Measurements from ENCODE around the gene MICAL3.
"Not testable (repeated sequence)": the region's sequence is repeated elsewhere in the genome, so short reads cannot be mapped to it uniquely, and the experiment has no call there.

MICAL3 gene

DNA sequence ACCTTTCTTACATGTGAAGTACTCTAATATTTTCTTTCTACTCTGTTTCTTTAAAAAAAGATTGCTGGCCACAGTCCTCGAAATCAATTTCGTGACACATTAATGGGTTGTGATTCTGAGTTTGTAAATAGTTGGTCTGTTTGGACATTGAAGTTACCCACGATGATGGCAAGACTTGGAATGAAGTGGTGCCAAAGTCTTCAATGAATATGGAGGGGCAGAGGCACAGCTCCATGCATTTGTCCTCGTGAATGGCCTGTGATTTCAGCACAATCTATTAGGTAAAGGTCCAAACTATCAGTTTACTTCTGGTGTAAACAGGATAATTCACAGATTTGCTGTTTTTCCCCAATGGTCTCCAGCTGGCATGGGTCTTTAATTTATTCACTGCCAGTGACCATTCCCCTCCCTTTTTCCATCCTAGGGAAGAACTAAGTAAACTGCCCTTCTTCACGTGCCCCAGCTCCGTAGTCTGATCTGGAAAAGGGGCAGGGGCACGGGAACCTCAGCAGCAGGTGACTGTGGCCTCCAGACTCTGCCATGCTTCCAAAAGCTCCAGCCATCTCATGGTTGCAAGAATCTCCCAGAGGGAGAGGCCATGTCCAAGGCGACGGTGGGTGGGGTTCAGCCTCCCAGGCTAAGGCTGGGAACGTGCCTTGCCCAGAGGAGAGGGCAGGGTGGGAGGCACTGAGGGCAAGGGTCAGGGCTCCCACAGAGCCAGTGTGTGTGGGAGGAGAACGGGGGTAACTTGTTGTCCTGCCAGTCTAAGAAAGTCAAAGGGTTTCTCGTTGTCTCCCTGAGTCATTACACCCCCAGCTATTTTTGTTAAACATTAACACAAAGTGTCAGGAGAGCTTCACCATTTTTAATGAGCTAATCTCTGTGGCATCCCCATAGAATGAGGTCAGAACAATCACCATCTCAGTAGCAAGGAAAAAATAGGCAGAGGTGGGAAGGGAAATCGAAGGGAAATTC, 36.6 kb upstream of the MICAL3 start:
- DNase-seq: no peak
- intact Hi-C loops (cut with DNase I): no loop called here

DNA sequence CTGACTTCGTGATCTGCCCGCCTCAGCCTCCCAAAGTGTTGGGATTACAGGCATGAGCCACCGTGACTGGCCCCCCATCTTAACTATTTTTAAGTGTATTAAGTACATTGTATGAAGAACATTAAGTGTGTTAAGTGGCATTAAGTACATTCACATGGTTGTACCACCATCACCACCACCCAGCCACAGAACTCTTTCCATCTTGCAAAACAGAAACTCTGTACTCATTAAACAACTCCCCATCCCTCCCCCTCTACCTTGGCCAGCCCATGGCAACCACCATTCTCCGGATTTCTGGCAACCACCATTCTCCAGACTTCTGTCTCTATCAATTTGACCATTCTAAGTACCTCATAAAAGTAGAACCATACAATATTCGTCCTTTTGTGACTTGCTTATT, 35.6 kb upstream of the MICAL3 start:
- intact Hi-C loops (cut with DNase I): no loop called here
- DNase-seq: no peak

DNA sequence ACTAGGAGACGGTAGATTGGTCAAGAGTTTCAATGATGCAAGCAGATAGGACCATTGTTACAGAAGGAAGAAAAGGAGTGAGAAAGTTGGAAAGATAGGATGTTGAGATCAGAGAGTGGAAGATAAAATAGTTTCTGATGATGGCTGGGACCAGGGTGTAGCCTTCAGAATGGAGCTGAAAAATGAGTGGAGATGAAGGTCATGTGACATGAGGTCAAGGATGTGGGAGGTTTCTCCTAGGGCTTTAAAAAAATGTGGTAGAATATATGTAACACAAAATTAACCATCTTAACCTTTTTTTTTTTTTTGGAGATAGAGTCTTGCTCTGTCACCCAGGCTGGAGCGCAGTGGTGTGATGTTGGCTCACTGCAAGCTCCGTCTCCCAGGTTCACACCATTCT, 35.1 kb upstream of the MICAL3 start:
- intact Hi-C loops (cut with DNase I): no loop called here
- no peak for DNase-seq

DNA sequence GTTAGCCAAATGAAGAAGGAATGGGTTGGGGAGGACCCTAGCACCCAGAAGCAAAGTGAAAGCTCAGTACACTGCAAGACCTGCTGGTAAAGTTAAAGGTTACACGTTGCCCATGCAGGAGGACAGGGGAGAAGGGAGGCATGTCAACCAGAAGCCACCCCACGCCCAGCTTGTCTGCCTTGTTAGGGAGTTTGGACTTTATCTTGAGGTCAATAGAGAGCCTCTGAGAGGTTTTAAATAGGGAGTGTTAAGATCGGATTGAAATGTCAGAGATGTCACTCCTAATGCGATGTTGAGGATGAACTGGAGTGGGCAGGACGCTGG, 34.7 kb upstream of the MICAL3 start:
- intact Hi-C loops (cut with DNase I): no loop called here
- no peak for DNase-seq

DNA sequence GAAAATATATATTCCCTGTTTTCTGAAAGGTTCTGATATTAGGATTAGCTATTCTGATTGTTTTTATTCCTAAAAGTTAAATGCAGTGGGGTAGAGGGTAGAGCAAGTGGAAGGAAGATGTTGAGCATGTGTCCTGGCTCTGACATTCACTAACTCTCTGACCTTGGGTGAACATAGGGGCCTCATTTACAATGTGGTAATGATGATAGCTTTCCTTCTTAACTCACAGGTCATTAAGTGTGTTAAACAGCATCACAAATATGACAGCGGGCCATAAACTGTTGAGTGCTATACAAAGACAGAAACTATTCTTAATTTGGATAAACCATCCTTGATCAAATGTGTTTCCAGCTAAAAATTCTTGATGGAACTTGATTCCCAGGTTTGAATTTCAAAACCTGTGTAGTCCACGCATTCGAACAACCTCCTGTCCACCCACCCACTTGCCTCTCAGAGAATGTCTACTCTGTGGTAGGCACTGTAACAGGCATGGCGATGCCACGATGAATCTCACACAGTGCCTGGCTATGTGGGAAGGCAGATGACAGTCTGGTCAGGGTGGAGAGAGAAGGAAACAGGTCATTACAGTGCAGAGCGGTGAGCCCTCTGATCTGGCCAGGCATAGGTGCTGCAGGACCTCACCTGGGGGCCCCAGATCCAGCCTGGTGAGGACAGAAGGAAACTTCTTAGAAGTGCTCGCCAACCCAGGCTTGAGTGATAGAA, 34.2 kb upstream of the MICAL3 start:
- DNase-seq: no peak
- intact Hi-C loops (cut with DNase I): no loop called here

DNA sequence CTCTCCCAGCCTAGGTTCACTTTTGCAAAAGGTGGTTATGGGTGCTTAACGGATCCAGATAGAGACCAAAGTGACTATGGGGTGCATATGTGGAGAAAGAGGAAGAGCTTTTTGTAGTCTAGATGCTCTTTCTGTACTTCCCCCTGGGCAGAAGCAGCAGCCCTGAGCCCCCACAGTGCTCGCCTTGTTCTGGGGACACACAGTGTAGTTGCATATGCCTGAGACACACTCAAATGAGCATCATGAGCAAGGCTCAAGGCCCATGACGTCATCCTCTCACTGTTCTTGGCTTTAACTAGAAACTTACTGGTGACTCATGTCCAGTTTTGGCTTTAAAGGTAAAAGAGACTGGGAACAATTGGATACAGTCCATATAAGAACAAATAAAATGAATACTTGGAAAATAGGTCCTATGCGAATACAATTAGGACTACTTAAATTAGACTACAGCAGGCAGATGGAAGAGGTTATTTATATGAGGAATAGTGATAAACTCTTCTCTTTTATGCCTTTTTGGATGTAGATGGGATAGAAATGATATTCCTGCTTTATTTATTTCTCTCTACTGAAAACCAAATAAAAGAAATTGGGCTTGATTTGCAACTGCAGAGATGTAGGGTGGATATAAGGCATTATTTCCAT, 33.3 kb upstream of the MICAL3 start:
- intact Hi-C loops (cut with DNase I): no loop called here

DNA sequence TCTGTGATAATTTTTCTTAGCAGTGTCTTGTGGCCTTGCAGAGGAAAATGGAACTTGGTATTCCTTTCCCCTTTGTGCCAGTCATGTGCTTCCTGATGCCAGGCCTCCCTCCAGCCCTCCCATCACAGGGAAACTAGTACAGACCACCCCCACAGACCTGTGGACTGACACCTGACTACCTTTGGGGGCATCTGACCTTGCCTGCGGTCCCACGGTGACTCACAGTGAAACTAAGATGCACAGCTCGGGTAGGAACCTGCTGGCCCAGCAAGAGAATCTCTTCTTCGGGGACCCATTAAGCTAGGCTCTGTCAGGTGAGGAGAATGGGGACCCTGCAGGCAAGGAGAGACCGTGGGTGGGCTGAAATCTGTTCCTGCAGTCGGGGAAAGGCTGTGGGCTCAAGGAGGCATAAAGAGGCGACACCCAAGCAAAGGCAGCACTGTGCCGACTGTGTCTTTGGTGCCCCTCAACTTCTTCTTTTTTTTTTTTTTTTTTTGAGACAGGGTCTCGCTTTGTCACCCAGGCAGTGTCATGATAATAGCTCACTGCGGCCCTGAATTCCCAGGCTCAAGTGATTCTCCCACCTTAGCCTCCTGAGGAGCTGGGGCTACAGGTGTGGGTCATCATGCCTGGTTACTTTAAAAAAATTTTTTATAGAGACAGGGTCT, 32.6 kb upstream of the MICAL3 start:
- intact Hi-C loops (cut with DNase I): no loop called here
- DNase-seq: peak in 5 of 42 donors; percentile 9 to 57 (median 30)

More for the DNA sequence above, 33.3 kb upstream of the MICAL3 start:
- DNase-seq: peak in 31 of 42 donors; percentile 13 to 74 (median 55)

DNA sequence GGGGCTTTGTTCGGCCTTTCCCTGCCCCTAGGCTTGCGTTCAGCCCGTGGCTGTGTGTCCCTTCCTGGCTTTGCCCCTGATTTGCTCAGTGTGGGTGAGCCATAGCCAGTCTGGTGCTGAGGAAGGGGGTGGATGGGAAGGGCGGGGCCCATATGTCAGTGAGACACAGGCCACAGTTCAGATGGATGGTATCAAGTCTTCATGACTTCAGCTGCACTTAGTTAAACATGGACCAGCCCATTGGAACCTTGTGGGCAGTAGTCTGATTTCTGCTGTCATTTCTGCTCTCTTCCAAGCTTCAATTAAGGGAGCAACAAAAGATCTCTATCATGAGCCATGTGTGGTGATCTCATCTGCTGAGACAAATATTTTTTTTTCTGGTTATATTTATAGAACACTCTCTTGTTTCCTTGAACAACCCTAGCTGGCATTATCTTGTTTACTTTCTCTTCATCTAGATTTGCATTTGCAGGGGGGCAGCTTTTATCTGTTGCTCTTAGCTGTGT, 31.9 kb upstream of the MICAL3 start:
- intact Hi-C loops (cut with DNase I): no loop called here
- peak; percentile 26 to 87 (median 66) for DNase-seq

DNA sequence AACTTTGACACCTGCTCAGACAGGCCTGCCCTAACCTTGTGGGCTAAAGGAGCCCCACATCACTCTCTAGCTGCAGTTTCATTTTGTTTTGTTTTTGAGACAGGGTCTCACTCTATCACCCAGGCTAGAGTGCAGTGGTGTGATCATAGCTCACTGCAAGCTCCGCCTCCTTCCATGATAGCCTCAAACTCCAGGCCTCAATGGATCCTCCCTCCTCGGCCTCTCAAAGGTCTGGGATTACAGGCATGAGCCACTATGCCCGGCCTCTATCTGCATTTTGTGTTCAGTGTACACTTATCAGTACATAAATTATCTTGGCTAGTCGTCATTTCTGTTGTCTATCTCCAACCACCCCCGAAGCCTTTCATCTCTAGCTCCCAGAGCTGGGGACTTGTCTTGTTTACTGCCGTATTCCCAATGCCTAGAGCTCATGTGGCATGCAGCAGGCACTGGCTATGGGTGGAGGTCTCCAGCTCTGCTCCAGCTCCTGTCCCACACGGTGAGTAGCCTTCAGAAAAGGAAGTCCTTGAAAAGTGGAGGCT, 31.3 kb upstream of the MICAL3 start:
- DNase-seq: no peak
- intact Hi-C loops (cut with DNase I): no loop called here

DNA sequence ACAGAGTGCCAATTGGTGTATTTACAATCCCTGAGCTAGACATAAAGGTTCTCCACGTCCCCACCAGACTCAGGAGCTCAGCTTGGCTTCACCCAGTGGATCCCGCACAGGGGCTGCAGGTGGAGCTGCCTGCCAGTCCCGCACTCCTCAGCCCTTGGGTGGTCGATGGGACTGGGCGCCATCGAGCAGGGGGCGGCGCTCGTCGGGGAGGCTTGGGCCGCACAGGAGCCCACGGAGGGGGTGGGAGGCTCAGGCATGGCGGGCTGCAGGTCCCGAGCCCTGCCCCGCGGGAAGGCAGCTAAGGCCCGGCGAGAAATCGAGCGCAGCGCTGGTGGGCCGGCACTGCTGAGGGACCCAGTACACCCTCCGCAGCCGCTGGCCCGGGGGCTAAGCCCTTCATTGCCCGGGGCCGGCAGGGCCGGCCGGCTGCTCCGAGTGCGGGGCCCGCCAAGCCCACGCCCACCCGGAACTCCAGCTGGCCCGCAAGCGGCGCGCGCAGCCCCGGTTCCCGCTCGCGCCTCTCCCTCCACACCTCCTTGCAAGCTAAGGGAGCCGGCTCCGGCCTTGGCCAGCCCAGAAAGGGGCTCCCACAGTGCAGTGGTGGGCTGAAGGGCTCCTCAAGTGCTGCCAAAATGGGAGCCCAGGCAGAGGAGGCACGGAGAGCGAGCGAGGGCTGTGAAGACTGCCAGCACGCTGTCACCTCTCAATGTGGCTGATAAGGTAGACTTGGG, 29.0 kb upstream of the MICAL3 start:
- DNase-seq; intact Hi-C loops (cut with DNase I): not testable (repeated sequence)

DNA sequence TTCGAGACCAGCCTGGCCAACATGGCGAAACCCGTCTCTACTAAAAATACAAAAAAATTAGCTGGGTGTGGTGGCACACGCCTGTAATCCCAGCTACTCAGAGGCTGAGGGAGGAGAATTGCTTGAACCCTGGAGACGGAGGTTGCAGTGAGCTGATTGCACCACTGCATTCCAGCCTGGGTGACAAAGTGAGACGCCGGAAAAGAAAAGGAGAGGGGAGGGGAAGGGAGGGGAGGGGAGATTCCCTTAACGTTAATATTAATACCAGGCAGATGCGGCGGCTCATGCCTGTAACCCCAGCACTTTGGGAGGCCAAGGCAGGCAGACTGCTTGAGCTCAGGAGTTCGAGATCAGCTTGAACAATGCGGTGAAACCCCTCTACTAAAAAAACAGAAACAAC, 26.8 kb upstream of the MICAL3 start:
- DNase-seq; intact Hi-C loops (cut with DNase I): not testable (repeated sequence)

DNA sequence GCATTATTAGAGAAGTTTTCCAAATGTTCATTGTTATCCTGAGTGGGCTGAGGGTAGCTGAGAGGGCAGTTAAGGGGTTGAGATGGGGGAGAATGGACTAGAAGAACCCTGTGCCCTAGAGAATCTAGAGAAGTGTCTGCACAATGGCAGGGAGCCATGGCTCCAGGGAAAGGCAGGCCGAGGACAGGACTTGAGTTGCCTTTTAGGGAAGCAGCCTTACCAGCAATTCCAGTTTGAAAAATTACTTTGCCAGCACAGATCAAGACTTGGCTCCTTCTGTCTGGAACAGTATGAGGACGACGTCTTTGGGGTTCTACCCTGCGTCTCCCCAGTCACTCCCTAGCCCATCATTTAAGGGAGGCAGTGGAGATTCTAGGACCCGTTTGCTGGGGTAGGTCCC, 25.7 kb upstream of the MICAL3 start:
- intact Hi-C loops (cut with DNase I): no loop called here
- no peak for DNase-seq

DNA sequence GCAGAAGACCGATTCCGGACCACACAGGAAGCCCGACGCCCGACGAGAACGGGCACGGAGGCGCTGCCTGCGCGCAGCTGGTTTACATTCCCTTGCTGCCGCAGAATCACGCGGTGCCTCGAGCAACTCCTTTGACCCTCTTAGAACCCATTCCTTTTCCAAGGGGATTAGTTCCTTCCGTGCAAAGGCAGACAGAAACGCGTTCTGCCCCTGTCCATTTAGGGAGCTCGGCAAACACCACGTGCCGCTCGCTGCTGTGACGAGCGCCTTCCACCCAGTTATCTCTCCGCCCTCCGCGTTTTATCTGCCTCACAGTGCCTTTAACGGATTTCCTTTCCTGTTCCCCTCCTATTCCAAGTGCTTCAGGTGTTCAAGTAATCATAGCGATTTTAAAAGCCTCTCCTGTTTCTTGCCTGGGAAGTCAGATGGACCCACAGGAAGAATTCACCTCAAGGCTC, 24.1 kb upstream of the MICAL3 start:
- peak in 16 of 42 donors; percentile 4 to 54 (median 26) for DNase-seq
- intact Hi-C loops (cut with DNase I): no loop called here

DNA sequence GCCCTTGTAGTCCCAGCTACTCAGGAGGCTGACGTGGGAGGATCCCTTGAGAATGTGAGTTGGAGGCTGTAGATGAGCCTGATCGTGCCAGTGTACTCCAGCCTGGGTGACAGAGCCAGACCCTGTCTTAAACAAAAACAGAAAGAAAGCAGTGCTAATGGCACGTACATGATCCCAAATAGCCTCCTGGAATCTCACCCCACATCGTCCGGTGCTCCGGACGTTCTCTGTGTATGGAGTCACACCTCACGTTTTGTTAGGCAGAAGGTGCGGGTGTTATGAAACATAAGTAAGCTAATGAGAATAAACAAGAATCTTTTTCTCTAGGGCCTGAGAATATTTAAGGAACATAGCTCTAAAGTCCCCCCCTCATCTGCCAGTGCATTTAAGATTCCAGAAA, 23.7 kb upstream of the MICAL3 start:
- intact Hi-C loops (cut with DNase I): no loop called here
- no peak for DNase-seq

DNA sequence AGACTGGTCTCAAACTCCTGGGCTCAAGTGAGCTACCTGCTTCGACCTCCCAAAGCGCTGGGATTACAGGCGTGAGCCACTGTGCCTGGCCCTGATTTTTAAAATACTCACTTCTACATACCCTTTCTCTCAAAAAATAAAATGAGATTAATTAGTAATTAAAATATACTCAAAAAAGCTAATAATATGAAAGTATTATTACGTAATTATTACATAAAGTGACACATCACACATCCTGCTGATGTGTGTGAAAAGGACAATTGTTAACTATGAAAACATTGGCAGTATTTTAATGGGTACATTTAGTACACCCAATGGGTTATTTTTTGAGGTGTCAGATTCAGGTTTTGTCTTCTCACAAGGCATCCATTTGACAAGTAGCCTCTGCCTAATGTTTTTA, 21.4 kb upstream of the MICAL3 start:
- intact Hi-C loops (cut with DNase I): no loop called here

DNA sequence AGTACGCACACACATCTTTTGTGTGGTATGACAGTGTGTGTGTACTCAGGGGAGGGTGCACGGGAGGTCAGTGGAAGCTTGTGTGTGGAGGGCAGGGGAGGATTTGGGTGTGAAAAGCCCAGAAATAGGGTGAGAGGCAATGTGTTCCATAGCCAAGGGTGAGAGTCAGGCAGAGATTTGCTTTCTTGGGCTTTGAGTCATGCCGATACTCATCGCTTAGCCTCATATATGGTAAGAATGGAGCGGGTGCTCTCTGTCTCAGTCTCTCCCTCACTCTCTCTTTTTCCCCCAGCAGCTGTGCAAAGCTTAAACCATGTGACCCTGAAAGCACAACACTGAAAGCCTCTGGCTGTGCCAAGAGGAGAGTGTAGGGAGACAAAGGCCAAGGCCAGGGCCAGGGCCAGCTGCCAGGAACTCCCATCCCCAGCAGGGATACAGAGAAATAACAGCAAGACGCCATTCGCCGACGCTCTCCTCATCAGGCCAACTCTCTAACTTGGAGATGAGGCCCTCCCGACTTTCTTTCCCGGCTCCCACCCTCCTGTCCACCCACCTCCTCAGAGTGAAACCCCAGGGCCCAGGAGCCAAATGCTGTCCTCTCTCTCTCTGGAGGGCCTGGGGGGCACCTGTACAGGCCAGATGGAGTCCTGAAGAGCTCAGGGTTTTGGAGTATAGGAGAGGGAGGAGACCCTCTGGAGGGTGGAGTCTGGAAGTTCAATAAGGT, 20.3 kb upstream of the MICAL3 start:
- peak; percentile 77 to 98 (median 92) for DNase-seq
- intact Hi-C loops (cut with DNase I): no loop called here

More for the DNA sequence above, 21.4 kb upstream of the MICAL3 start:
- no peak for DNase-seq

DNA sequence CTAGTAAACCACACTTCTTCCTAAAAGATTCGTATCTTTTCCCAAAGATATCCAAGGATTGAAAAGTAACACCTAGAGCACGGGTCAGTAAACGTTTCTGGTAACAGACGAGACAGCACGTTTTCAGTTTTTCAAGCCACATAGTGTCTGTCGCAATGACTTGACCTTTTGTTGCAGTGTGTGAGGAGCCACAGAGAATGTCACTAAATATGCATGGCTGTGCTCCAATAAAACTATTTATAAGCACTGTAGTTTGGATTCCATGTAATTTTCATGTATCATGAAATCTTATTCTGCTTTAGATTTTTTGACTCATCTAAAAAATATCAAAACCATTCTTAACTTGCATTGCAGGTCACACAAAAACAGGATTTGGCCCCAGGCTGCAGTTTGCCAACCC, 18.3 kb upstream of the MICAL3 start:
- DNase-seq: no peak
- intact Hi-C loops (cut with DNase I): no loop called here
